Nephron progenitor cell (in vitro differentiated cells): ENCODE measurements around the gene JUN.

Experiments
- DNase-seq: peaks from one replicate; pipeline ENCODE4 v3.0.0; 2021
- H3K27ac Mint-ChIP-seq: 2 replicates; pipeline ENCODE4 v1.8.0; 2021; ENCODE audit warnings: mild to moderate bottlenecking, moderate library complexity, mixed read lengths
- H3K27me3 Mint-ChIP-seq: 2 replicates; pipeline ENCODE4 v1.8.0; 2021; ENCODE audit warnings: mild to moderate bottlenecking, low read depth, mixed read lengths; ENCODE audit not compliant: poor library complexity
- H3K36me3 Mint-ChIP-seq: 2 replicates; pipeline ENCODE4 v1.8.0; 2021; ENCODE audit warnings: low read depth, mixed read lengths
- H3K4me1 Mint-ChIP-seq: 2 replicates; pipeline ENCODE4 v1.8.0; 2021; ENCODE audit warnings: mixed read lengths
- H3K4me3 Mint-ChIP-seq: 2 replicates; pipeline ENCODE4 v1.8.0; 2021; ENCODE audit warnings: mild to moderate bottlenecking, moderate library complexity, mixed read lengths
- H3K9me3 Mint-ChIP-seq: 2 replicates; pipeline ENCODE4 v1.8.0; 2021; ENCODE audit warnings: mild to moderate bottlenecking, moderate library complexity, mixed read lengths
- TF ChIP-seq, protein P1 (sequence below): fragments of 200-600 bp; sonication (generic); IDR thresholded peaks from 2 replicates; pipeline ENCODE4 v1.5.0; 2021; ENCODE audit warnings: antibody characterized with exemption

JUN gene

DNA sequence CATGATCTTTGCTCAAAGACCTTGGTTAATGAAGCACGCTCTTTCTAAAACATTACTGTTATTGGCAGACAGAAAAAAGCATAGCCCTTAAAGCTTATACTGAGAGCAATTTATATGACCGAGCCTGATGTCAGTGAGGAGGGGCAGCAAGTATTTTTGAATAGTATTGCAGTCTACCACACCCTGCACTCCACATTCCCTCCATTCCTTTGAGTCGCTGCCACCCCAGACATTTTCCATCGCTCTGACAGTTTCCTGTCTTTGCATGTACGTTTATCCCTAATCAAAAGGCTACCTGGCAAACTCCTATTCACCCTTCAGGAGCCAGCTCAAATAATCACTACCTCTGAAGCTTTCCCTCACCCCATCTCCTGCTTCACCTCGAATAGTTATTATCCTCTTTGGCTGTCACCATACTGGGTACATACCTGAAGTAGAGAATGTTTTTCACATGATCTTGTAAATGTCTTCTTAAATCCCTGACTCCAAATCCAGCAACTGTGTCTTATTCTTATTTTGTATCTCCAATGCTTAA, 5.5 kb upstream of the JUN start:
- H3K4me3 Mint-ChIP-seq = no peak overlapping the region
- peaks cover 5% of the 10 kb centered on the region for H3K4me1 Mint-ChIP-seq
- DNase-seq = no peak
- no peak overlapping the region for H3K27ac Mint-ChIP-seq
- peaks cover 18% of the 10 kb centered on the region for H3K9me3 Mint-ChIP-seq
- TF ChIP-seq, protein P1, sequence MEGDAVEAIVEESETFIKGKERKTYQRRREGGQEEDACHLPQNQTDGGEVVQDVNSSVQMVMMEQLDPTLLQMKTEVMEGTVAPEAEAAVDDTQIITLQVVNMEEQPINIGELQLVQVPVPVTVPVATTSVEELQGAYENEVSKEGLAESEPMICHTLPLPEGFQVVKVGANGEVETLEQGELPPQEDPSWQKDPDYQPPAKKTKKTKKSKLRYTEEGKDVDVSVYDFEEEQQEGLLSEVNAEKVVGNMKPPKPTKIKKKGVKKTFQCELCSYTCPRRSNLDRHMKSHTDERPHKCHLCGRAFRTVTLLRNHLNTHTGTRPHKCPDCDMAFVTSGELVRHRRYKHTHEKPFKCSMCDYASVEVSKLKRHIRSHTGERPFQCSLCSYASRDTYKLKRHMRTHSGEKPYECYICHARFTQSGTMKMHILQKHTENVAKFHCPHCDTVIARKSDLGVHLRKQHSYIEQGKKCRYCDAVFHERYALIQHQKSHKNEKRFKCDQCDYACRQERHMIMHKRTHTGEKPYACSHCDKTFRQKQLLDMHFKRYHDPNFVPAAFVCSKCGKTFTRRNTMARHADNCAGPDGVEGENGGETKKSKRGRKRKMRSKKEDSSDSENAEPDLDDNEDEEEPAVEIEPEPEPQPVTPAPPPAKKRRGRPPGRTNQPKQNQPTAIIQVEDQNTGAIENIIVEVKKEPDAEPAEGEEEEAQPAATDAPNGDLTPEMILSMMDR = no peak
- peaks cover 4% of the 10 kb centered on the region for H3K36me3 Mint-ChIP-seq
- peaks cover 35% of the 10 kb centered on the region for H3K27me3 Mint-ChIP-seq

DNA sequence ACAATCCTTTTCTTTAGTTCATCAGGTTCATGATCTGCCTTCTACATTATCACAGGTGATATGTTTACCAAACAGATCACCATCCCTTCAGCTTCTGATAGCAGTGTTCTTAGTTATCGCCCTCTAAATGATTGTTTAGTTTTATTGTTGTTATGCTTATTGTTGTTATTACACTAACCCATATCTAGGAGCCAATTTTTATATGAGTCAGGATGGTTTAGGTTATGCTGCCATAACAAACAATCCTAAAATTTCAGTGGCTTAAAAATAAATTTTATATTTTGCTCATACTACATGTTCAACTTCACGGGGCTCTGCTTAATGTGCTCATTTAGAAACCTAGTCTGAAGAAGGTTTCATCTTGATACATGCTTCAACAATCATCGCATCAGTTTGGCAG, 4.4 kb upstream of the JUN start:
- no peak overlapping the region for H3K4me3 Mint-ChIP-seq
- H3K36me3 Mint-ChIP-seq = peaks cover 4% of the 10 kb centered on the region
- peaks cover 18% of the 10 kb centered on the region for H3K9me3 Mint-ChIP-seq
- DNase-seq = no peak
- TF ChIP-seq, protein P1 = no peak
- no peaks in the 10 kb centered on the region for H3K4me1 Mint-ChIP-seq
- H3K27ac Mint-ChIP-seq = no peak overlapping the region
- H3K27me3 Mint-ChIP-seq = peaks cover 29% of the 10 kb centered on the region

DNA sequence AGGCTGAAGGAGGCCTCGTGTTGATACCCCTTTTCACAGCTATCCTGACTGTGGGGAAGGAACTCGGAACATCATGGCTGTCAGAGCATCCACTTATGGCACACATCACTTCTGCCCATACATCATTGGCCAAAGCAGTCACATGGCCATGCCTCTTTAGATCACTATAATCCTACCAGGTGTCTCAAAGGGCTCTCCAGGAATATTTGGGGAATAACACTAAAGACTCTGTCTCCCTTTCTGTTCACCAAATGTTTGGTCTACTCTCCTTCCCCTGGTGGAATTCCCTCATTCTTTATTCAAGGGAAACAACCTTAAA, 3.0 kb upstream of the JUN start:
- Mint-ChIP-seq H3K9me3 (peaks cover 18% of the 10 kb centered on the region), H3K36me3 (peaks cover 7% of the 10 kb centered on the region), H3K27me3 (peaks cover 33% of the 10 kb centered on the region), H3K4me3 (no peak overlapping the region), H3K4me1 (peaks cover 9% of the 10 kb centered on the region), H3K27ac (no peak overlapping the region)
- DNase-seq = no peak
- TF ChIP-seq, protein P1 = no peak

DNA sequence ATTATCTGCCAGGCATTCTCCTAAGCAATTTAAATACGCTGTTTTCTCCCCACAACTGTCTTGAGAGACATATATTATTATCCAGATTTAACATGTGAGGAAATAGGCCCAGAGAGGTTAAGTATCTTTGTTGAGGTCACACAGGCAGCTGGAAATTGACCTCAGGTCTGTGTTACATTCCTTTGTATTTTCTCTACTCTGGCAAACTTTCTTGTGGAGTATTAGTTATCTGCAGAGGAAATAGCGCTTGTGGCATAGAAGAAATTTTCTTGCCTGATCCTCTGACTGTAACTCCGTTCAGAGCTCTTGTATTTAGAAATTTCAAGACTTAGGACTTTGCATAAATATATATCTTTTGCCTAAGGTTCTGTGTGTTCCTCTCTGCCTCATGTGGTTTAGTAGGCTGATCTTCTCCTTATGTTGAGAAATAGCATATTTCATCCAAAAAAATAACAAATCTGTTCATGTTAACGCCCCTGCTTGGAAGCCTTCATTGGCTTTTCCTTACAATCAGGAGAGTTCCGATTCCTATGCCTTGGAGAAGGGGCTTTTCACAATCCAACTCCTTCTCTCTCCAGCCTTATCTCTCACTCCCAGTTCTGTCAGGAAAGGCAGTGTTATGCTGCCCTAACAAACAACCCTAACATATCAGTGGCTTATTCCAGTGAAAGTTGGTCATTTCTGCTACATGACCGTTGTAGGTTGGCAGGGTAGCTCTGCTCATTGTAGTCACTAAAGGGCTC, 2.5 kb upstream of the JUN start:
- Mint-ChIP-seq H3K9me3 (peaks cover 18% of the 10 kb centered on the region), H3K36me3 (peaks cover 9% of the 10 kb centered on the region), H3K4me3 (no peak overlapping the region), H3K4me1 (peaks cover 12% of the 10 kb centered on the region), H3K27me3 (peaks cover 33% of the 10 kb centered on the region), H3K27ac (no peak overlapping the region)
- TF ChIP-seq, protein P1 = no peak
- no peak for DNase-seq

DNA sequence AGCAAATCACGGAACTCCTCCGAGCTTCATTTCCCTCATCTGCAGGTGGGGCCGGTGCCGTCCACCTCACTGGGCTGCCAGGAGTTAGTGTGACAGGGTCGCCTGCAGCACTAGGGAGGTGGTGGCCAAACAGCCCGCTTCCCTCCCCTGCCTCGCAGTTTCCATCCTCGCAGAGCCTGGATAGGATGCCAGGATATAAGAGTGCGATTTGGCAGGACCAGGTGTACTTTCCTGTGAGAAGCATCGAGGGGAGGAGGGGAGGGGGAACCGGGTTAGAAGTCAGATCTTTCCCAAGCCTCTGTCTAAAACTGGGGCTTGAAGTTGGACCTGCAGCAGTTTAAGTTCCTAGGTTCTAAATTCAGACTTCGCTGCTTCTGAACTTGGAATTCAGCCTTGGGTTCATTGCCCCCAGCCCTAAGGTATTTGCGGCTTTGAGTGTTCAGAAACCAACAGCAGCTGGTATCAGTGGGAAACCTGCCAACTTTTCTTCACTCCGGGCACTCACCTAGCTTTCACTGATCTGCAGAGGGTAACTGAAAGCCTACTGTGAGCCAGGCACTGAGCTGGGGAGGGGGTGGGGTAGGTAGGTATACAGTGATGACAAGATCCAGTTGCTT, 1.7 kb upstream of the JUN start:
- peak overlapping the region; percentile 98 for H3K4me3 Mint-ChIP-seq
- DNase-seq = peak; percentile 40
- H3K27me3 Mint-ChIP-seq = peaks cover 31% of the 10 kb centered on the region
- peaks cover 18% of the 10 kb centered on the region for H3K9me3 Mint-ChIP-seq
- peaks cover 17% of the 10 kb centered on the region for H3K4me1 Mint-ChIP-seq
- H3K36me3 Mint-ChIP-seq = peaks cover 9% of the 10 kb centered on the region
- no peak overlapping the region for H3K27ac Mint-ChIP-seq
- TF ChIP-seq, protein P1 = peak; percentile 2
